GM12874 (cell line): ENCODE measurements around the gene SHROOM2.

Experiments
- TF ChIP-seq, protein P1 (sequence below): IDR thresholded peaks from 2 replicates; pipeline ENCODE4 v1.5.1; 2011; ENCODE audit warnings: low read depth, mild to moderate bottlenecking, control low read depth, low read length, moderate library complexity; ENCODE audit not compliant: insufficient read depth

The SHROOM2 gene

DNA sequence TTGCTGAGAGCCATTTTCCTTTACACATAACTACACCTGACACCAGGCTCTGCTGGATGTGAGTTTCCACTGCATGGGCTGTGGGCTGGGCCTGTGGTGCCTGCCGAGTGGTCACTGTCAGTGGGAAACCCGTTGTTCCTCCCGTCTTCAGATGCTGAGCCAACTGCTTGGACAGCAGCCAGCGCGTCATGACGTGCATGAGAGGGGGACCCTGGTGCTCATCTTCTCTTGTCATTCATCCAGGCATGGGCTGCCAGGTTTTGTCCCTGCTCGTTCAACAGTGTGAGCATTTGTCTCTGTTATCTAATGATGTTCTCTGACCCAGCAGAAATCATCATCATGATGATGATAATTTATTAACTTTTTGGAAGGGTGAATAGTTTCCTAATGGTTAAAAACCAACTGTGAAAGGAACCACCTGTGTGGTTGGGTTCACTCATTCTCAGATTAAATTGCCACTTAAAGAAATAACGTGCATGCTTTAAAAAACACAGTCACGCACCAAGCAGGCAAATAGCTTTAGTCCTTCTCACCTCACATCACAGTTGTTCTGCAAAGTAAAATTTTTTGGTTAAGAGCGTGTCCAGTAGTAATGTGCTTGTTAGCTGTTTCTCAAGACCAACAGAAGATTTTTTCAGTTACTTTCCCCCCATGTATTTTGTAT, 161.0 kb downstream of the SHROOM2 start:
- TF ChIP-seq, protein P1, sequence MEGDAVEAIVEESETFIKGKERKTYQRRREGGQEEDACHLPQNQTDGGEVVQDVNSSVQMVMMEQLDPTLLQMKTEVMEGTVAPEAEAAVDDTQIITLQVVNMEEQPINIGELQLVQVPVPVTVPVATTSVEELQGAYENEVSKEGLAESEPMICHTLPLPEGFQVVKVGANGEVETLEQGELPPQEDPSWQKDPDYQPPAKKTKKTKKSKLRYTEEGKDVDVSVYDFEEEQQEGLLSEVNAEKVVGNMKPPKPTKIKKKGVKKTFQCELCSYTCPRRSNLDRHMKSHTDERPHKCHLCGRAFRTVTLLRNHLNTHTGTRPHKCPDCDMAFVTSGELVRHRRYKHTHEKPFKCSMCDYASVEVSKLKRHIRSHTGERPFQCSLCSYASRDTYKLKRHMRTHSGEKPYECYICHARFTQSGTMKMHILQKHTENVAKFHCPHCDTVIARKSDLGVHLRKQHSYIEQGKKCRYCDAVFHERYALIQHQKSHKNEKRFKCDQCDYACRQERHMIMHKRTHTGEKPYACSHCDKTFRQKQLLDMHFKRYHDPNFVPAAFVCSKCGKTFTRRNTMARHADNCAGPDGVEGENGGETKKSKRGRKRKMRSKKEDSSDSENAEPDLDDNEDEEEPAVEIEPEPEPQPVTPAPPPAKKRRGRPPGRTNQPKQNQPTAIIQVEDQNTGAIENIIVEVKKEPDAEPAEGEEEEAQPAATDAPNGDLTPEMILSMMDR, result no peak

DNA sequence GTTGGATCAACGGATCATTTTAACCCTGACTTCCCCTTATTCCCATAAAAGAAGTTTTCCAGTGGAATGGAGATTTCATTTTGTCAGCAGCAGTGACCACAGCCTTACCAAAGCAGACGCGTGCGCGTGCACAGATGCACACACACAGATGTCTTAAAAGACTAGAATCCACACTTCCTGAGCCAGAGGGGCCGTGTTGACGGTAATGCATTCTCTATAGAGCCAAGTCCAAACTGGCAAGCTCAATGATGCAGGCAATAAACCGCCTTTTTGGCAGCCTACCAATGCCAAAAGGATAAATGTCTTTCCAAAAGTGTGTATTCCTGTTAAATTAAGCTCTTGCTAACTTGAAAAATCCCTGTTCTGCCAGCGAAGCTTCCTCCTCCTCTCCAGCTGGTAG, 162.2 kb downstream of the SHROOM2 start:
- TF ChIP-seq, protein P1, result no peak

DNA sequence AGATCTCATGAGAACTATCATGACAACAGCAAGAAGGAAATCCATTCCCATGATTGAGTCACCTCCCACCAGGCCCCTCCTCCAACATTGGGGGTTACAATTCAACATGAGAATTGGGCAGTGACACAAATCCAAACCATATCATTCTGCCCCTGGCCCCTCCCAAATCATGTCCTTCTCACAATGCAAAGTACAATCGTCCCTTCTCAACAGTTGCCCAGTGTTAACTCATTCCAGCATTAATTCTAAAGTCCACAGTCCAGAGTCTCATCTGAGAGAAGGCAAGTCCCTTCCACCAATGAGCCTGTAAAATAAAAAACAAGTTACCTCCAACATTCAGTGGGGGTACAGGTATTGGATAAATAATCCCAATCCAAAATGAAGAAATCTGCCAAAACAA, 166.1 kb downstream of the SHROOM2 start:
- TF ChIP-seq, protein P1, result no peak

DNA sequence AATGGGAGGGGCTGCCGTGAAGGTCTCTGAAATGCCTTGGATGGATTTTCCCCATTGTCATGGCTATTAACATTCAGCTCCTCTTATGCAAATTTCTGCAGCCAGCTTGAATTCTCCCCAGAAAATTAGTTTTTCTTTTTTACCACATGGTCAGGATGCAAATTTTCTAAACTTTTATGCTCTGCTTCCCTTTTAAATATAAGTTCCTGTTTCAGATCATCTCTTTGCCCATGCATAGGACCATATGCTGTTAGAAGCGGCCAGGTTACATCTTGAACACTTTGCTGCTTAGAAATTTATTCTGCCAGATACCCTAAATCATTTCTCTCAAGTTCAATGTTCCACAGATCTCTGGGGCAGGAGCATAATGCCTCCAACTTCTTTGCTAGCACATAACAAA, 167.2 kb downstream of the SHROOM2 start:
- TF ChIP-seq, protein P1, result no peak

DNA sequence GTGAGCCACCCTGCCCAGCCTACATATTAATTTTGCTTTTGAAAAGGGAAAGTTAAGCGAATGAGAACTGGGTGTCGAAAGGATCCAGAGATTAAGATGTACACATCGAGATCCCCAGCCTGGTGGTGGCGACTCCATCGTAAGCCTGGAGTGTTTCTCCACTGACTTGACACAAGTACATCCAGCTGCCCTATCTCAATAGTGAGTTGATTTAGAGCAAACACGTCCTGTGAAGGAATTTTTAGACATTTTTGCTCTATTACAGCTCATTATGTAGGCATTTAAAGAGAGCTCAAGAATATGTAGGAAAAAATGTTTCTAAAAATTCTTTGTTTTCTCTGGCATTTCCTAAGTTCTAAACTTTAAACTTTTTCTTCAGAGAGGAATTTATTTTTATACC, 169.3 kb downstream of the SHROOM2 start:
- TF ChIP-seq, protein P1, result no peak

DNA sequence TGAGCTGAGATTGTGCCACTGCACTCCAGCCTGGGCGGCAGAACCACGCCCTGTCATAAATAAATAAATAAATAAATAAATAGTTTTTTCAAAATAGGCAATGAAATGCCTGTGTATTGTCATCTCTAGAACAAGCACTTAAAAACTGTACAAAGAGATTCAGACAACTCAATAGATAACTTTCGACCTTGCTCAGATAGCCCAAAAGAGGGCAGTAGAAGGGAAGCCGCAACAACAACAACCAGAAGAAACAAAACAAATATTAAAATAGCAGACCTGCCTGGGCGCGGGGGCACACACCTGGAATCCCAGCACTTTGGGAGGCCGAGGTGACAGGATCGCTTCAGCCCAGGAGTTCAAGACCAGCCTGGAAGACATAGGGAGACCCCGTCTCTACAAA, 171.5 kb downstream of the SHROOM2 start:
- TF ChIP-seq, protein P1, result no peak

DNA sequence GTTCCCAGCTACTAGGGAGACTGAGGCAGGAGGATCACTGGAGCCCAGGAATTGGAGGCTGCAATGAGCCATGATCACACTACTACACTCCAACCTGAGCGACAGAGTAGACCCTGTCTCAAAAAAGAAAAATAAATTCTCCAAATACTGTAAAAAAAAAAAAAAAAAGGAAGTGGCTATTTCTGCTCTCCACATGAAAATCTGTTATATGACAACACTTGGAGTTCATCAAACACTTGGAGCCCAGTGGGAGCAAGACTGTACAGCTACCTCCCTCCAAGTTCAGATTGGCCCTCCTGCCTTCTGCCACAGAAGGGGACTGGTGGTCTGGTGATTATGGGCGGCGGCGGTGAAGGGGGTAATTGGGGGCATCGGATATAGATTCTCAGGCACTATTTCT, 172.0 kb downstream of the SHROOM2 start:
- TF ChIP-seq, protein P1, result no peak
